ENCODE results near the gene TTLL9.
"Not testable (repeated sequence)": the region's sequence is repeated elsewhere in the genome, so short reads cannot be mapped to it uniquely, and the experiment has no call there.

The TTLL9 gene, protein sequence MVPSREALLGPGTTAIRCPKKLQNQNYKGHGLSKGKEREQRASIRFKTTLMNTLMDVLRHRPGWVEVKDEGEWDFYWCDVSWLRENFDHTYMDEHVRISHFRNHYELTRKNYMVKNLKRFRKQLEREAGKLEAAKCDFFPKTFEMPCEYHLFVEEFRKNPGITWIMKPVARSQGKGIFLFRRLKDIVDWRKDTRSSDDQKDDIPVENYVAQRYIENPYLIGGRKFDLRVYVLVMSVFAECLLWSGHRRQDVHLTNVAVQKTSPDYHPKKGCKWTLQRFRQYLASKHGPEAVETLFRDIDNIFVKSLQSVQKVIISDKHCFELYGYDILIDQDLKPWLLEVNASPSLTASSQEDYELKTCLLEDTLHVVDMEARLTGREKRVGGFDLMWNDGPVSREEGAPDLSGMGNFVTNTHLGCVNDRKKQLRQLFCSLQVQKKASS

DNA sequence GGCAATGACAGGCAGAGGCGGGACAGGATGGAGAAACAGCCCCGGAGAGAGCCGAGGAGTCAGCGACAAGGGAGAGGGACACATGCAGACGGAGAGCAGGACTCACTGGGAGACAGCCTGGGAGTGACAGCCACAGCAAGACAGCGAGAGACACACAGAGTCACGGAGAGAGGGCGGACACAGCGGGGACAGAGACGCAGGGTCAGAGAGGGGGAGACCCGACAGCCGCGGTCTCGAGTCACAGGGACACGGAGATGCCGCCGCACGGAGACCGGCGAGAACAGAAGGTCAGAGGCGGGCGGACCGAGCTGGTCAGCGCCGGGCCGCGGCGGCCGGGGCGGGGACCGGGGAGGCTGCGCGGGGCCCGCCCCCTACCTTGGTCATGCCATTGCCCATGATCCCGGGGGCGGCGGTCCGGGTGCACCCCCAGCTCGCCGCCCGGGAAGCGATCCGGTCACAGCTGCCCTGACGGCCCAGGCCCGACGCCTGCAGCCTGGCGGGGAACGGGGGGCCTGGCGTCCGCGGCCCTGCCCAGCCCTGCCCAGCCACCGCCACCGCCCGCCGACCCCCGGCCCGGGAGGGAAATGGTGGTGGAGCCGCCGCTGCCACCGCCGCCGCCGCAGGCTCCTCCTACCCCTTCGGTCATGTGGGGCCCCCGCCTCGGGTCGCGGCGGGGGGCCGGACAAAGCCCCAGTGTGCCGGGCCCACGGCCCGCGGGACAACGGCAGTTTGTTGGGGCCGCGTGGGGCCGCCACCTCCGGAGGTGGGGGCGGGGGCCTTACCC lies at the start of gene TTLL9, which contains the start of gene DUSP15:
Gene TTLL9, plus strand, starts transcription at position 693 of the 784 bp plus-strand sequence. CDS start 493 bp downstream, outside the sequence.
Gene DUSP15, minus strand, starts transcription at position 586 of the 784 bp plus-strand sequence. Its CDS starts 190 bp downstream, at position 396.
- no peak for DNase-seq (ENCODE audit: low read depth in 2 of 2, low spot score in 1 of 2)

DNA sequence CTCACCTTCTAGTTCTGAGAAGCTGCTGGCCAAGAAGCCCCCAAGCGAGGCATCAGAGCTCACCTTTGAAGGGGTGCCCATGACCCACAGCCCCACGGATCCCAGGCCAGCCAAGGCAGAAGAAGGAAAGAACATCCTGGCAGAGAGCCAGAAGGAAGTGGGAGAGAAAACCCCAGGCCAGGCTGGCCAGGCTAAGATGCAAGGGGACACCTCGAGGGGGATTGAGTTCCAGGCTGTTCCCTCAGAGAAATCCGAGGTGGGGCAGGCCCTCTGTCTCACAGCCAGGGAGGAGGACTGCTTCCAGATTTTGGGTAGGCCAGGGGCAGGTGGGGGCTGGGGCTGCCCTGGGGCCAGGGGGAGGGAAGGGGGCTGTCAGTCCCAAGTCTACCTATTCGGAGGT lies 49.0 kb upstream of the TTLL9 start:
- DNase-seq (ENCODE audit: low read depth in 2 of 2, low spot score in 1 of 2), result no peak

DNA sequence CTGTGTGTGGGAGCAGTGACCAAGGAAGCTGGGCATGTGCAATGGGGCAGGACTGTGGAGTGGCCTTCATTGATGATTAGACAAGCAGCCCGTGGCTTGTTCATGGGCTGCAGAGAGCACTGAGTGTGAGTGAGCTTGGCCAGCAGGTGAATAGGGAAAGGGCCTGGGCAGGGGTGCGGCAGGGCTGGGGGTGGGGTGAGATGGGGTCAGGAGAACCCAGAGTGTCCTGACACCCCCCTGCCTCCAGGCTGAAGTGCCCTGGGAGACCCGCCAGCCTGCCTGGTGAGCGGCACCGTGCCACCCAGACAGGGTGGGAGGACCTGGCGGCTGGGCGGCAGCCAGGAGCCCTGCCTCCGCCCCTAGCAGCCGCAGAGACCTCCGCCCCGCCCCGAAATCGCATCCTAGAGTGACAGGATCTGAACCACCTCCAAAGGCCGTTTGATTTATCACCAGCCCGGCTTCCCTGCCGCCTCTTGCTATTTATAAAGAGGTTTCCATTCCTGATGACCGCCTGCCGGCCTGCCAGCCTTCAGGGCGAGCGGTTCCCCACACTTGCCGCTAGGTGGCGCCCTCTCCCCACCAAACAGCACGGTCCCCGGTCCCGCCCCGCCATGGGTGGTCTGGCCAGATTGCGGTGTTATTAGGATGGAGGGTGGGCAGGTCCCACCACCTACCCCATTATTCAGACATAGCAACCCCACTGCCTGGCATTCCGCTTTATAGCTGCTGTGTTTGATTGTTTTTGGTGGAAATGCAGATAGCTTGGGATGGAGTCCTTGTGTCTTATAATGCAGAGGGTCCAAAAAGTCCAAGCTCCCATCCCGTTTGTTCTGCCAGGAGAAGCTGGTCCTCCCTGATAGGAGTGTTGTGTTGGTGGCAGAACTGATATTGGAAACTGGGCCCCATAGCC lies 47.8 kb upstream of the TTLL9 start:
- DNase-seq (ENCODE audit: low read depth in 2 of 2, low spot score in 1 of 2), result peak; percentile 57 to 62

DNA sequence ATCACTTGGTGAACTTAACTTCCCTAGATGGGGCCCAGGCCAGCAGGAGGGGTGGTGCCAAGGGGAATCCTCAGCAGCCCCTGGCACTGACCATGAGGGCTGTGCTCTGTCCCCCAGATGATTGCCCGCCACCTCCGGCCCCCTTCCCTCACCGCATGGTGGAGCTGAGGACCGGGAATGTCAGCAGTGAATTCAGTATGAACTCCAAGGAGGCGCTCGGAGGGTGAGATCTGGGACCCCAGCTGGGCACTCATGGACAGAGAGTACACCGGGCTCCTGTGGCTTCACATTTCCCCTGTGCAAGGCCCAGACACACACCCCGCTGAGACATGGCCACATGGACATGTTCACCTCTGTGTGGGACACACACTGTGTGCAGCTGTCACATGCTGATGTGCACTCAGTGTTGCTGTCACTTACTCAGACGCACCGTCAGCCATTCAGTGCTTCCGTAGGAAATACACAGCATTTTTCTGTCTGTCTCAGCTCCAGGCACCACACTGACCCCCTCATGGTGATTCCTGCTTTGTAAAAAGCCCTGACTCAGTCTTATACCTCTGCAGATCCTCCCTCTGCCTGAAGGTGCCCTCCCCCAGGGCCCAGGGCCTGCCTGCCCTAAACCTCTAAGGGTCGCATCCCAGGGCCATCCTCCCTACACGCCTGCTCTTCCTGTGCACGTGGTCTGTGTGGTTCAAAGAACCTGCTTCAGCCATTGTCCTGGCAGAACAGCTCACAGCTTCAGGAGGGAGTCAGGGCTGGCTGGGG lies 46.9 kb upstream of the TTLL9 start:
- DNase-seq (ENCODE audit: low read depth in 2 of 2, low spot score in 1 of 2), result no peak

DNA sequence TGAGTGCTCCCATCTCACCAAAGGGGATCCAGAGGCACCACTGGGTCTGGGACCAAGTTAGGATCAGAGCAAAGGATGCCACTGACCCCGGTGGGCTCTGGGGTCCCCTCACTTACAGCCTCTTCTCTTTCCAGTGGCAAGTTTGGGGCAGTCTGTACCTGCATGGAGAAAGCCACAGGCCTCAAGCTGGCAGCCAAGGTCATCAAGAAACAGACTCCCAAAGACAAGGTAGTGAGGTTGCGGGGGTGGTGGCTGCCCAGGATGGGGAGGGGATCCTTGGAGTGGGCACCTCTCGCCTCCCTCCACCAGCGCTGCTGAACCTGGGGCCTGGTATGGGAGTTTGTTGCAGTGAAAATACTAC lies 46.3 kb upstream of the TTLL9 start:
- no peak for DNase-seq (ENCODE audit: low read depth in 2 of 2, low spot score in 1 of 2)

DNA sequence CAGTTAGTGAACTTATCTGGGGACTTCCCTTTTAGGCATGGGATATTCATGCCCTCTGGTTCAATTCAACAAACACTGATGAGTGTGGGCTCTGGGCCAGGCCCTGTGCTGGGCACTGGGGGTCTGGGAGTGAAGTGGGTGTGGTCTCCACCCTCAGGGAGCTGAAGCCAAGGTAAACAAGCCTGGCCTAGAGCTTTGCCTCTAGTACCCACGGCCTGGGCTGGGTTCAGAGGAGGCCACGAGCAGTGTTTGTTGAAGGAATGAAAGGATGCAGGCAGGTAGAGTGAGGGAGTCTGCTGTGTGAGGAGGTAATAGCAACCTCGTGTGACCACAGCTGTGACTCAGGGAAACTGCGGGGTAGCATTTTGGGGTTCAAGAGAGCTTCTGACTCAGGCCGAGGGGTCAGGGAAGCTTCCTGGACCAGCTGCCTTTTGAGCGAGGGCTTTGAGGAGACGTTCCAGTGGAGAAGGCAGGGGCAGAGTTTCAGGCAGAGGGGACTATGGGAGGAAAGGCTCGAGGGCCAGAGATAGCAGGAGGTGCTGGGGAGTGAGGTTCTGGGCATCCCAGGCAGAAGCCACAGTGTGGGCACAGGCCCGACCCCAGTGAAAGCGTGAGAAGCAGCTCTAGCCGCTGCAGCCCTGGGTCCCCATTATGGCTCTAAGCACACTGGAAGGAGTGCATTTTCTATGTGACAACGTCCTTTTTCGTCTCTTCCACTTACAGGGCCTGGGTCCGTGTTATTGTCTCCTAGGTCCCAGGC lies 45.7 kb upstream of the TTLL9 start:
- no peak for DNase-seq (ENCODE audit: low read depth in 2 of 2, low spot score in 1 of 2)

DNA sequence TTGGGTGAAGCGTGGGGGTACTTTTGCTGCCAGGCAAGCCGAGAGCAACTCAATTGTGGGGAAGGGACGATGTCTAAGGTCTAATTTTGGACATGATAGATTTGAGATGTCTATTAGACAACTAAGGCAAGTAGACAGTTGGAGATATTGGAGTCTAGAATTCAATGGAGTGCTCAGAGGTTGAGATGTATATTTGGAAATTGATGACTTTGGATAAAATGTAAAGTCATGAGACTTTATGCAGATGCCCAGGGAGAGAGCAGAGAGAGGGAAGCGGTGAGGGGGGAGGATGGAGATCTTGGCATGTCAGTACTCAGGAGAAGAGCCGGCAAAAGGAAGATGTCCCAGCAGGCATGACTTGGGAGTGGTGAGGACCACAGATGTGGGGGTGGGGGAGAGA lies 44.4 kb upstream of the TTLL9 start:
- DNase-seq (ENCODE audit: low read depth in 2 of 2, low spot score in 1 of 2), result no peak

DNA sequence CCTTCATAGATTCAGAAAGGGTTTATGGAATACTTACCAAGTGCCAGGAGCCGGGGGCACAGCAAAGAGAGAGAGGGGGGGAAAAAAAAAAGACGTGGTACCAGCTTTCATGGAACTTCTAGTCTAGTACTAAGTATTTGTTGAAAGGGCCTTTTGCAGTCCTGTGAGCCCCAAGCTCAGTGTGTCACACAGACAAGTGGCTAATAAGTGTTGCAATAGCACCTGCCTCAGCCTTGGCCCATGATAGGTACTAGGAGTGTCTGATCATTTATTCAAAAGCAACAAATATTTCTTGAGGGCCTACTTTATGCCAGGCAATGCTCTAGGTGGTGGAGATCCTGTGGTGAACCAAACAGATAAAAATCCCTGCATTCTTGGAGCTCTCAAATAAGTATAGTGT lies 43.4 kb upstream of the TTLL9 start:
- DNase-seq (ENCODE audit: low read depth in 2 of 2, low spot score in 1 of 2), result no peak

DNA sequence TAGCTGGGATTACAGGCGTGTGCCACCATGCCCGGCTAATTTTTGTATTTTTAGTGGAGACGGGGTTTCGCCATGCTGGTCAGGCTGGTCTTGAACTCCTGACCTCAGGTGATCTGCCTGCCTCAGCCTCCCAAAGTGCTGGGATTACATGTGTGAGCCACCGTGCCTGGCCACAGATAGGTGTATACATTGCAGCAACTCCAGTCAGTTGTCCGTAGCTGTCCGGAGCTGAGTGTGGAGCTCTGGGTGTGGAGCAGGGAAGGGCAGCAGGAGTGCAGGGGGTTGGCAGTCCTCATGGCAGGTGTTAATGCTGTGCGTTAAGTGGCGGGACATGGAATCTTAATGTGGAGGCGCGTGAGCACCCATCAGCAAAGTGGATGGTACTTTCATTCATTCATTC lies 42.4 kb upstream of the TTLL9 start:
- DNase-seq (ENCODE audit: low read depth in 2 of 2, low spot score in 1 of 2), result not testable (repeated sequence)

DNA sequence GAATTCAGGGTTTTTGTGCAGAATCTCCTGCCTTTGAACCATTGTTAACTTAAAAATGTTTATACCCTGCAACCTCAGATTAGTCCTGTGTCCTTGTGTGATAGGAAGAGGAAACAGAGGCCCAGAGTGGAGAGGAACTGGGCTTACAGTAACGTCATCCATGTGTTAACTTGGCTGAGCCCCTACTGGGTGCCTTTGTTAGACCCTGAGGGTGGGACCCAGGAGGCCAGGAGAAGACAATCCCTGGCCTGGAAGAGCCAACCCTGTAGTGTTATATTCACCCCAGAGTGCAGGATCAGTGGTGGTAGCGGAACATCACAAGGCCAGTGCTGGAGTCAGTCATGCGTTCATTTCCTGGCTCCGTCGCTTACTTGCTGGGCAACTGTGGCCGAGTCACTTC lies 40.7 kb upstream of the TTLL9 start:
- no peak for DNase-seq (ENCODE audit: low read depth in 2 of 2, low spot score in 1 of 2)

DNA sequence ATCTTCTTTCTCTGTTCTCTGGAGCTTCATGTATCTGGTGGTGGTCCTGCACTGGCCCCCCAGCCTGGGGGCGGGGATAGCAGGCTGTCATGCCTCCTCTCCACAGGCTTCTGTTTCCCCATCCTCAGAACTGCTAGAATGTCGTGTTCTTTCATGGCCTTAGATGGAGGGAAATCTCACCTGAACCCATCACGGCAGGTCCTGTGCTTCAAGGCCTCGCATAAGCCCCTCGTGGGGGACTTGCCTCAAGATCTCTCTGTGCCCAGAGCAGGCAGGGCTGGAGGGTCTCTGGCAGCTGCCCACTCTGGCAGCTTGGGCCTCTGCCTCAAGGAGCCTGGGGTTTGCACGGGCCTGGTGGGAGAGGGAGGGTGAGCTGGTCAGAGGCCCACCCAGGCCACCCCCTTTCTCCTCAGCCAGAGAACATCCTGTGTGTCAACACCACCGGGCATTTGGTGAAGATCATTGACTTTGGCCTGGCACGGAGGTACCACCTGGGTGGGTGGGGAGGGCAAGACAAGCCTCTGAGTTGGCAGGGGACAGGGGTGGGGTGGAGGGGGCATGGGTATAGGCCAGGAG lies 39.9 kb upstream of the TTLL9 start:
- no peak for DNase-seq (ENCODE audit: low read depth in 2 of 2, low spot score in 1 of 2)

DNA sequence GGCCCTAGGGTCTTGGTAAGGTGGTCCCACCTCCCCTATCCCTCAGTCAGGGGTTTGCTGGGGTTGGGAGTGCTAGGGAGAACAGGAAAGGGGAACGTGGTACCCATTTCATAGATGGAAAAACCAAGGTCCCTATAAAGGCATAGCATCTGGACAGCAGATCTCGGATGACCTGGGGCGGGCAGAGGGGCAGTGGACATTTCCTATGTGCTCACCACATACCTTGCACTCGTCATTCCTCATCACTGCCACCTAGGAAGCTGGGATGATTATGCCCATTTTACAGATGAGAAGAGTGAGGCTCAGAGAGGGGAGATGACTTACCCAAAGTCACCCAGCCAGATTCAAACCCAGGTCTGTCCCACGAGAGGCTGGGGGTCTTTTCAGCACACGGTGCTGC lies 39.2 kb upstream of the TTLL9 start:
- DNase-seq (ENCODE audit: low read depth in 2 of 2, low spot score in 1 of 2), result no peak

DNA sequence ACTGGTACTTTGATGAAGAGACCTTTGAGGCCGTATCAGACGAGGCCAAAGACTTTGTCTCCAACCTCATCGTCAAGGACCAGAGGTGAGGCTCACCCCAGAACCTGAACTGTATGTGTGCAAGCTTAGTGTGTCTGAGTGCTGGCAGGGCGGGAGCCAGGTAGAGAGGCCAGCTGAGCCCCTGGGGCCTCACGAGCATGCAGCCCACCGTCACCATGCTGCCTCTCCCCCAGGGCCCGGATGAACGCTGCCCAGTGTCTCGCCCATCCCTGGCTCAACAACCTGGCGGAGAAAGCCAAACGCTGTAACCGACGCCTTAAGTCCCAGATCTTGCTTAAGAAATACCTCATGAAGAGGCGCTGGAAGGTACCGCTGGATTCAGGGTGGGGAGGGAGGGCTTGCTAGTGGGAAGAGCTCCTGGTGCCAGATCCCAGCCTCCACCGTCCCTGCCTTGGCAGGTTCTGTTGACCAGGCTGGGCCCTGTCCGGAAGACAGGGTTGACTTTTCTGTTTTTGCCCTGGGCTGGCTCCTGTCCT lies 38.6 kb upstream of the TTLL9 start:
- DNase-seq (ENCODE audit: low read depth in 2 of 2, low spot score in 1 of 2), result no peak

DNA sequence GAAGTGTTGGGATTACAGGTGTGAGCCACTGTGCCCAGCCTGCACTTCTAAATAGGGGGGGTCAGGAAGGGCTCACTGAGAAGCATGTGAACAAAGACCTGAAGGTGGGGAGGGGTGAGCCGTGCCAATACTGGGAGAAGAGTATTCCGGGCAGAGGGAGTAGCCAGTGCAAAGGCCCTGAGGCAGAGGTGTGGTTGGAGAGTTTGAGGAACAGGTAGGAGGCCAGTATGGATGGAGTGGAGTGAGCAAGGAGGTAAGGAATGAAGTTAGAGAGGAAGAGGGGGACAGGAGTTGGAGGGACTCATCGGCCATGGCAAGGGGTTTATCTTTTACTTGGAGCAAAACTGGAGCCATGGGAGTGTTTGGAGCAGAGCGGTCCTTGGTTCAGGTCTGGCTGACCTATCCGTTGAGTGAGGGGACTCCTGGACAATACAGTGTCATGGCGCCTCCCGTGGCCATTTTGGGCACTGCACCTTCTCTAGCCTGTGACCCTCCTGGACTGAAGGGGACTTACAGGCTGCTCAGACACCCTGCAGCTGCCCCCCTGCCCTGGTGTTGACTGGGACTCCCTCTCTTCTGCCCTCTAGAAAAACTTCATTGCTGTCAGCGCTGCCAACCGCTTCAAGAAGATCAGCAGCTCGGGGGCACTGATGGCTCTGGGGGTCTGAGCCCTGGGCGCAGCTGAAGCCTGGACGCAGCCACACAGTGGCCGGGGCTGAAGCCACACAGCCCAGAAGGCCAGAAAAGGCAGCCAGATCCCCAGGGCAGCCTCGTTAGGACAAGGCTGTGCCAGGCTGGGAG lies 37.1 kb upstream of the TTLL9 start:
- DNase-seq (ENCODE audit: low read depth in 2 of 2, low spot score in 1 of 2), result peak in 1 of 2 donors; percentile 37

DNA sequence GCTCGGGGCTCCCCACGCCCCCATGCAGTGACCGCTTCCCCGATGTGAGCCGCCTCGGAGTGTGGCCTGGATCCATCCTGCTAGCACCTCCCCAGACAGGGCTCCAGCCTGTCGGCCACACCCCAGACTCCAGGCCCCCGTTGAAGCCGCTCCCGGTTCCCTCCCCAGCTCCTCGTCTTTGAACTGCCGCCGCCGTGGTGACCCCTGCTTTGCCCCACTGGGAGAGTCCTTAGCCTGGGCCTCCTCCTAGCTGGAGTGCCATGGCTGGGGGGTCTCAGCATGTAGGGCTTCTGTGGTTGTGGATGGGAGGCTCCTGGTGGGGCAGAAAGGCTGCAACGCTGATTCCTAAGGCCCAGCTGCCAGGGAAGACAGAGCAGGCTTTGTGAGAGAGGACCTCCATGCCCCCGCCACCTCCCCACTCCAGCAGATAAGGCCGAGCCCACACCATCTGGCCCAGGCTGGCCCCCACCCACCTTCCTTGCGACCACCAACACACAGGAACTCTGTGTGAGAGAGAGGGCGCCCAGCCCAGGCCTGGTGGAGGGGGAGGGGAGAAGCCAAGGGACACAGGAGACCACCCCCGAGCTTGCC lies 36.4 kb upstream of the TTLL9 start:
- no peak for DNase-seq (ENCODE audit: low read depth in 2 of 2, low spot score in 1 of 2)

DNA sequence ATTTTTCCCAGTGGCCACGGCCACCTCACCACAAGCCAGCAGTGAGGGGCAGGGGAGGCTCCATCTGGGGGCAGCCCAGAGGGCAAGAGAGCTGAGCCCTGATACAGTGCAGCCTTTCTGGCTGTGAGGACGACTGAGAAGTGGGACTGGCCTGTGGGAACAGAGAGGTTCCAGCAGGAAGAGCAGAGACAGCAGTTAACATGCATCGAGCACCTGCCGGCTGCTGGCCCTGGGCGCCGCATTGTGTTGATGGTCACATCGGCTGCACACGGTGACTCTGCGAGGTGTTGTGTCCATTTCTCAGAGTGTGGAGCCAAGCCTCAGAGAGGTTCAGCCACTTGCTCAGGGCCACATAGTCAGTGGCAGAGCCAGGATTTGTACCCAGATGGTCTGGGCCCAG lies 34.9 kb upstream of the TTLL9 start:
- DNase-seq (ENCODE audit: low read depth in 2 of 2, low spot score in 1 of 2), result no peak

DNA sequence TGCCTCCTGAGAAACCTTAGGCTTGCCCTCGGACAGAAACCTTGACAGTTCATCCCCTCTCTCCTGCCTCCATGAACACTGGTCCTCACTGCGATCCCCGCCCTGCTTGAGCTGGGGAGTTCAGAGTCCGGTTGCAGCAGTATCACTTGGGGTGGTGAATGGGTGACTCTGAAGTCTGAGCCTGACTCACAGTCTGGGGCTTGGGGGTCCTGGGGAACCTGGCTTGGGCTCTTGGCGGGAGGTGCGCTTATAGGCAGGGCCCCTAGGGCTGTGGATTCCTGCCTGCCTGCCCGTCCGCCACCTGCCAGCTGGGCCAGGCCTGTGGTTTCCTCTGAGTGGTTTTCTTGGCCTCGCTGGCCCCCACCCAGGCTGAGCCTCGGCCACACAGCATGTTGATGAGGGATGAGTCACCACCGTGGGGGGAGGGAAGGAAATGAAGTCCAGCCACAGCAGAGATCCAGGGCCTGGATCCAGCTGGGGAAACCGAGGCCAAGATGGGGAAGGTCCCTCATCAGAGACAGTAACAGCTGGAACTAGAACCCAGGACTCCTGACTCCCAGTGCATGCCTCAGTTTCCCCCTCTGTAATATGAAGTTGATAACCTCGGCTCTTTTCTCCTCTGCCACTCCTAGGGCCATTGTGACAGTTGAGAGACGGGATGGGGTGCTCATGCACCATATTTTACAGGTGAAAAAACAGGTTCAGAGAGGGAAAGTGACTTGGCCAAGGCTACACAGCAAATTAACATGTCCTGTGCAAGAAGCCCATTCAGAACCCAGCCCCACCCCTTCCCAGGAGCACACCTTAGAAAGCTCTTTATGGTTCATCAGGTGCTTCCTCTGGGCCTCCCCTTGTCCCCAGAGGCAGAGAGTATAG lies 34.2 kb upstream of the TTLL9 start:
- peak in 1 of 2 donors; percentile 6 for DNase-seq (ENCODE audit: low read depth in 2 of 2, low spot score in 1 of 2)

Data from stimulated activated CD8-positive, alpha-beta memory T cell treated with anti-CD3 and anti-CD28 coated beads, Interleukin-4, amount 100 ng/mL, for 1 hour (primary cell).